ENCODE measurements around the gene TLL1. TPM values are rescaled to one million over a fixed set of nuclear protein-coding genes. Genes with fewer than 3 reads are reported as not detected.

The TLL1 gene
- total RNA-seq, 1 experiment from 2014 or later: not detected

- Histone ChIP-seq H2BK5ac (ENCODE audit: insufficient read length, low read length) (no peak overlapping the region), H3K79me2 (ENCODE audit: insufficient read depth, low read length) (no peaks in the 10 kb centered on the region), H3K9ac (ENCODE audit: extremely low read depth, insufficient read length, low read length) (no peak overlapping the region), H3K27ac (ENCODE audit: insufficient read length, low read depth, low read length) (no peak overlapping the region), H3K23me2 (ENCODE audit: insufficient read length, low read depth, low read length, poor library complexity, severe bottlenecking) (no peaks in the 10 kb centered on the region), H3K4ac (ENCODE audit: low read depth, low read length) (no peak overlapping the region), H2AFZ (ENCODE audit: low read length) (no peak overlapping the region), H3K9me3 (ENCODE audit: control insufficient read depth, low read depth, low read length) (no peaks in the 10 kb centered on the region), H2BK12ac (ENCODE audit: insufficient read length, low read depth, low read length) (no peak overlapping the region), H4K91ac (ENCODE audit: insufficient read length, low read depth, low read length) (no peak overlapping the region), H3K79me1 (ENCODE audit: insufficient read depth, low read depth, low read length, poor library complexity, severe bottlenecking) (no peaks in the 10 kb centered on the region), H4K20me1 (ENCODE audit: control insufficient read depth, insufficient read depth, insufficient read length) (no peaks in the 10 kb centered on the region), H4K8ac (replicated peaks; ENCODE audit: insufficient read length, low read depth, low read length) (no peak overlapping the region), H2BK20ac (ENCODE audit: low read depth, low read length, poor library complexity, severe bottlenecking) (no peak overlapping the region), H3K27me3 (ENCODE audit: insufficient read depth, low read length) (no peaks in the 10 kb centered on the region), H2BK15ac (ENCODE audit: low read depth, low read length) (no peak overlapping the region), H3K4me1 (ENCODE audit: insufficient read depth, low read length) (no peaks in the 10 kb centered on the region), H3K23ac (ENCODE audit: insufficient read length, low read depth, low read length) (no peak overlapping the region), H3K14ac (ENCODE audit: insufficient read depth, low read length) (no peak overlapping the region), H2BK120ac (ENCODE audit: low read depth, low read length, poor library complexity, severe bottlenecking) (no peak overlapping the region), H2AK5ac (ENCODE audit: insufficient read length, low read length) (no peak overlapping the region), H3T11ph (ENCODE audit: low read length) (no peak overlapping the region), H3K56ac (ENCODE audit: insufficient read length, low read depth, low read length) (no peak overlapping the region), H4K5ac (ENCODE audit: insufficient read length, low read depth, low read length) (no peak overlapping the region), H3K18ac (ENCODE audit: insufficient read length, low read depth, low read length) (no peak overlapping the region), H3K4me2 (ENCODE audit: insufficient read depth, insufficient read length, low read length) (no peak overlapping the region)
- no peak for DNase-seq
- H3K27me3 Mint-ChIP-seq (ENCODE audit: low read depth): no peaks in the 10 kb centered on the region
- no peaks in the 10 kb centered on the region for H3K4me1 Mint-ChIP-seq
- no peaks in the 10 kb centered on the region for H3K36me3 Mint-ChIP-seq (ENCODE audit: insufficient read depth in 1 of 3, low read depth in 3 of 3)
- TF ChIP-seq, protein P1, sequence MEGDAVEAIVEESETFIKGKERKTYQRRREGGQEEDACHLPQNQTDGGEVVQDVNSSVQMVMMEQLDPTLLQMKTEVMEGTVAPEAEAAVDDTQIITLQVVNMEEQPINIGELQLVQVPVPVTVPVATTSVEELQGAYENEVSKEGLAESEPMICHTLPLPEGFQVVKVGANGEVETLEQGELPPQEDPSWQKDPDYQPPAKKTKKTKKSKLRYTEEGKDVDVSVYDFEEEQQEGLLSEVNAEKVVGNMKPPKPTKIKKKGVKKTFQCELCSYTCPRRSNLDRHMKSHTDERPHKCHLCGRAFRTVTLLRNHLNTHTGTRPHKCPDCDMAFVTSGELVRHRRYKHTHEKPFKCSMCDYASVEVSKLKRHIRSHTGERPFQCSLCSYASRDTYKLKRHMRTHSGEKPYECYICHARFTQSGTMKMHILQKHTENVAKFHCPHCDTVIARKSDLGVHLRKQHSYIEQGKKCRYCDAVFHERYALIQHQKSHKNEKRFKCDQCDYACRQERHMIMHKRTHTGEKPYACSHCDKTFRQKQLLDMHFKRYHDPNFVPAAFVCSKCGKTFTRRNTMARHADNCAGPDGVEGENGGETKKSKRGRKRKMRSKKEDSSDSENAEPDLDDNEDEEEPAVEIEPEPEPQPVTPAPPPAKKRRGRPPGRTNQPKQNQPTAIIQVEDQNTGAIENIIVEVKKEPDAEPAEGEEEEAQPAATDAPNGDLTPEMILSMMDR (conservative IDR thresholded peaks at IDR 0.05): no peak
- no peak overlapping the region for H3K4me3 Mint-ChIP-seq
- peaks cover 0 to 3% of the 10 kb centered on the region in 2 experiments; a peak in 2 of 5 replicates for H3K9me3 Mint-ChIP-seq
- H3K27ac Mint-ChIP-seq: no peak overlapping the region
- no CpG with 5 or more reads among the region's 2 CpGs for WGBS (ENCODE audit: extremely low coverage, insufficient read length, low lambda C conversion rate)
Observed at GRCh38 chr4:166065324-166065723, 192.3 kb downstream of the TLL1 start.
